Activated naive CD4-positive, alpha-beta T cell treated with anti-CD3 and anti-CD28 coated beads, Interleukin-2, amount 50 U/mL, for 72 hours (primary cell): ENCODE data around the gene ENTREP3. TPM values are rescaled to one million over a fixed set of nuclear protein-coding genes. Genes with fewer than 3 reads are reported as not detected.

ENCODE experiments used
- ATAC-seq, 2 donors: fragments of 150-1000 bp; cut with Tn5 transposase; 2 replicates each; pipeline ENCODE4 v1.10.0; 2021; ENCODE audit warnings: mild to moderate bottlenecking in 2 of 2, moderate library complexity in 2 of 2
- DNase-seq, 2 donors: peaks; one replicate each; pipeline ENCODE4 v3.0.0; 2021 to 2022; ENCODE audit warnings: low spot score in 2 of 2
- H3K27ac Mint-ChIP-seq, 2 donors: one replicate each; pipeline ENCODE4 v1.8.0; 2022; ENCODE audit warnings: mild to moderate bottlenecking in 2 of 2, mixed read lengths in 2 of 2
- H3K36me3 Mint-ChIP-seq, 2 donors: one replicate each; pipeline ENCODE4 v1.8.0; 2022; ENCODE audit warnings: mixed read lengths in 2 of 2
- H3K9me3 Mint-ChIP-seq, 2 donors: one replicate each; pipeline ENCODE4 v1.8.0; 2022; ENCODE audit warnings: mixed read lengths in 2 of 2
- total RNA-seq, 2 donors: library from RNA; stranded (reverse); gene quantifications; one replicate each; pipeline ENCODE4 v1.2.3, GENCODE V29; 2022

ENTREP3 gene
- total RNA-seq, 2 donors from 2014 or later: 14.3 to 45.8 TPM

DNA sequence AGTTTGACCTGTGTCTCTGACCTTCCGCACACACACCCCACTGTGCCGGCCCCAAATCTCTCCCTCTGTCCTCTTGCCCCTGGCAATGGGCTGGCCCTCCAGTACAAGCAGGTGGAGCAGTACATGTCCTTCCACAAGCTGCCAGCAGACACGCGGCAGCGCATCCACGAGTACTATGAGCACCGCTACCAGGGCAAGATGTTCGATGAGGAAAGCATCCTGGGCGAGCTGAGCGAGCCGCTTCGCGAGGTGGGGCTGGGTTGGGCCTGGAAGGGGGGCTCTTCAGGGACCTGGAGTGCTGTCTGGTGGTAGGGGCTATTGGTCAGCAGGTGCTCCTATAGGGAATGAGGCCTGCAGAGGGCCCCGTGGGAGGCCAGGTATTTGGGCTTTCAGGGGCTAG lies 29.8 kb upstream of the ENTREP3 start:
- no peak overlapping the region for H3K27ac Mint-ChIP-seq
- DNase-seq (no peak), ATAC-seq (no peak)
- H3K36me3 Mint-ChIP-seq: no peaks in the 10 kb centered on the region
- no peaks in the 10 kb centered on the region for H3K9me3 Mint-ChIP-seq

DNA sequence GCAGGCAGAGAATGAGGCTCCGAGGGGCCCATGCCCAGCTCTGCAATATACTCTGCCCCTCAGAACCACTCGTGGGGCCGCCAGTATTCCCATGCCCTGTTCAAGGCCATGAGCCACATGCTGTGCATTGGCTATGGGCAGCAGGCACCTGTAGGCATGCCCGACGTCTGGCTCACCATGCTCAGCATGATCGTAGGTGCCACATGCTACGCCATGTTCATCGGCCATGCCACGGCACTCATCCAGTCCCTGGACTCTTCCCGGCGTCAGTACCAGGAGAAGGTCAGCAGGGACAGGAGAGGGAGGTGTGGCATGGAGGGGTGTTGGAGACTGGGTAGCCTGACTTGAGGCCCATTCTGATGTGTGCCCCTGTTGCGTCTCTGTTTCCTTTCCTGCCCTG lies 29.2 kb upstream of the ENTREP3 start:
- H3K36me3 Mint-ChIP-seq: no peaks in the 10 kb centered on the region
- DNase-seq (no peak), ATAC-seq (no peak)
- no peaks in the 10 kb centered on the region for H3K9me3 Mint-ChIP-seq
- H3K27ac Mint-ChIP-seq: no peak overlapping the region

GRCh38 chr1:155282488-155283091 lies 27.3 kb upstream of the ENTREP3 start:
- ATAC-seq: no peak

GRCh38 chr1:155279268-155279667 lies 24.0 kb upstream of the ENTREP3 start:
- no peak for ATAC-seq
- no peak for DNase-seq
- Mint-ChIP-seq H3K36me3 (no peaks in the 10 kb centered on the region), H3K27ac (no peak overlapping the region), H3K9me3 (peaks cover 0 to 6% of the 10 kb centered on the region in 2 donors)

More at GRCh38 chr1:155282488-155283091, 27.3 kb upstream of the ENTREP3 start:
- no peak for DNase-seq
- Mint-ChIP-seq H3K27ac (no peak overlapping the region), H3K9me3 (no peaks in the 10 kb centered on the region), H3K36me3 (no peaks in the 10 kb centered on the region)

- H3K9me3 Mint-ChIP-seq: peaks cover 0 to 6% of the 10 kb centered on the region in 2 donors
Measured at GRCh38 chr1:155278689-155279160, 23.4 kb upstream of the ENTREP3 start.

DNA sequence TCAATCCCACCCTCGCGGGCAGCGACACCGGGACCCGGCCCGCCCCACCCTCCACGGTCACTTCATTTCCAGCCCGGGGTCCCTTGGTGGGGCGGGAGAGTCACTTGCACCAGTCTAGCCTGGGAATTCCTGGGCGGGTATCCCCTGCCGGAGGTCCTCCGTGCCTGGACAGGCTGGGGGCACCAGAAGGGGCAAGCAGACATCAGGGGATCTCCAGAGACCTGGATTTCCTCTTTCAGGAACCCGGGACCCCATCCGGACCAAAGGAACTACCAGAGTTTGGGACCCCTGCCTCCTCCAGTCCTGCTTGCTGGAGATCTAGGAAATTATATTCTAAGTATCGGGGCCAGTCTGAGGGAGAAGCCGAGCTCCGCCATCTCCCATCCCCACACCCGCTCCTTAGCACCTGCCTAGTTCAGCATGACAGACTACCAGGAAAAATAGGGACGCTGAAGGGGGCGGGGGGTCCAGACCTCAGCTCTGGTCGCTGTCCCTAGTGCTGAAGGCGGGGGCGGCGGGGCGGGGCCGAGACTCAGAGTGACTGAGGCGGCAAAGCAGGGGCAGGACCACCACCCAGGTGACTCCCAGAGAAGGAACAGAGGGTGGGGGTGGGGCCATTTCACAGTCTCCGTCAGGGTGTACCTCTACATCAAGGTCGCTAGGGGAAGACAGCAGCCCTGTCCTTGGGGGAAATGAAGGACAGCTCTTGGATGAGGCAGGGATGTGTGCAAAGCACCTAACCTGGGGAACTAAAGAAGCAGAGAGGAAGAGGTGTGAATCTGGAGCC lies 22.8 kb upstream of the ENTREP3 start:
- H3K36me3 Mint-ChIP-seq: peaks cover 0 to 3% of the 10 kb centered on the region in 2 donors
- ATAC-seq (peak; percentile 15 to 46), DNase-seq (peak in 1 of 2 donors; percentile 79)
- no peak overlapping the region for H3K27ac Mint-ChIP-seq
- H3K9me3 Mint-ChIP-seq: peaks cover 0 to 6% of the 10 kb centered on the region in 2 donors

More at GRCh38 chr1:155278689-155279160, 23.4 kb upstream of the ENTREP3 start:
- DNase-seq: no peak
- ATAC-seq: no peak
- H3K27ac Mint-ChIP-seq: no peak overlapping the region
- H3K36me3 Mint-ChIP-seq: no peaks in the 10 kb centered on the region

- Mint-ChIP-seq H3K27ac (no peak within 1 kb of the TSS), H3K9me3 (peaks cover 0 to 6% of the 10 kb centered on the region in 2 donors), H3K36me3 (peaks cover 8 to 12% of the 10 kb centered on the region in 2 donors)
- DNase-seq (peak; percentile 95 to 96), ATAC-seq (peak; percentile 72 to 73)
Measured at GRCh38 chr1:155277070-155277901, 22.0 kb upstream of the ENTREP3 start, which contains the start of gene HCN3. Gene HCN3, plus strand, starts transcription at chr1:155277463. Its CDS starts 128 bp downstream, at chr1:155277591.

DNA sequence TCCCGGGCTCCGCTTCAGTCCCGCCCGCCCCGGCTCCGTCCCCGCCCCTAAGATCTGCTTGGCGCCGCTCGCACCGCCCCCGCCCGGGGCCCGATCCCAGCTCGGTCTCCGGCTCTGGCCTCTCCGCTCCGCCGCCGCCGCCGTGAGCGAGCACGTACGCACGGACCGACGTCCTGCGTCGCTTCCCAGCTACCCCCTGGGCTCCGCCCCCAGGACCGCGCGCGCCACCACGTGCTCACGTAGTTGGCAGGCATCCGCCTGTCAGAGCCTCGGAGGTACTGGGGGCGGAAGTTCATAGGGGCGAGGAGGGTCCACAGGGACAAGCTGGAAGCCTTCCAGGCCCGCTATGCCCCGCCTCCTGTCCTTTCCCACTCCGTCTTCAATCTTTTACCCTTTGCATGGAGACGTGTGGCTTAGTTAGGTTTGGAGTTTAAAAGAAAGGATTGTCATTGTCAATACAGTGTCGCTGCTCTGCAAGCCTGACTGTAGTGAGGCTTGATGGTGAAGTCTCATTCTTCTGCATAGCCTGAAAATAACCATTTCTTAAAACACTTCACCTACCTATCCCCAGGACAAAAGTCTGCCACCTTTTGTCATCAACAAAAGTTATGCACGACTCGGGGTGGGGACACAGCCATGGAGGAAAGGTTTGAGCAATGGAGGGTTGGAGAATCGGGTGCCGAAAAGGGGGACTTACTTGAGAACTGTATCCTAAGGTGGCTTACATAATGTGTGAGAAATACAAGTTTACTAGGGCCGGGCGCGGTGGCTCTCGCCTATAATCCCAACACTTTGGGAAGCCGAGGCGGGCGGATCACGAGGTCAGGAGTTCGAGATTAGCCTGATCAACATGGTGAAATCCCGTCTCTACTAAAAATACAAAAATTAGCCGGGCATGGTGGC lies 18.3 kb upstream of the ENTREP3 start, which contains the start of gene CLK2:
TSS of gene CLK2 (minus strand) at position 162 of the 903 bp plus-strand sequence. CDS start 2,527 bp downstream, outside the sequence.
- H3K27ac Mint-ChIP-seq: peak within 1 kb of the TSS; percentile 95 to 98
- peaks cover 24 to 40% of the 10 kb centered on the region in 2 donors for H3K36me3 Mint-ChIP-seq
- ATAC-seq: peak; percentile 88 to 89
- peak; percentile 94 to 96 for DNase-seq
- H3K9me3 Mint-ChIP-seq: peaks cover 0 to 6% of the 10 kb centered on the region in 2 donors

DNA sequence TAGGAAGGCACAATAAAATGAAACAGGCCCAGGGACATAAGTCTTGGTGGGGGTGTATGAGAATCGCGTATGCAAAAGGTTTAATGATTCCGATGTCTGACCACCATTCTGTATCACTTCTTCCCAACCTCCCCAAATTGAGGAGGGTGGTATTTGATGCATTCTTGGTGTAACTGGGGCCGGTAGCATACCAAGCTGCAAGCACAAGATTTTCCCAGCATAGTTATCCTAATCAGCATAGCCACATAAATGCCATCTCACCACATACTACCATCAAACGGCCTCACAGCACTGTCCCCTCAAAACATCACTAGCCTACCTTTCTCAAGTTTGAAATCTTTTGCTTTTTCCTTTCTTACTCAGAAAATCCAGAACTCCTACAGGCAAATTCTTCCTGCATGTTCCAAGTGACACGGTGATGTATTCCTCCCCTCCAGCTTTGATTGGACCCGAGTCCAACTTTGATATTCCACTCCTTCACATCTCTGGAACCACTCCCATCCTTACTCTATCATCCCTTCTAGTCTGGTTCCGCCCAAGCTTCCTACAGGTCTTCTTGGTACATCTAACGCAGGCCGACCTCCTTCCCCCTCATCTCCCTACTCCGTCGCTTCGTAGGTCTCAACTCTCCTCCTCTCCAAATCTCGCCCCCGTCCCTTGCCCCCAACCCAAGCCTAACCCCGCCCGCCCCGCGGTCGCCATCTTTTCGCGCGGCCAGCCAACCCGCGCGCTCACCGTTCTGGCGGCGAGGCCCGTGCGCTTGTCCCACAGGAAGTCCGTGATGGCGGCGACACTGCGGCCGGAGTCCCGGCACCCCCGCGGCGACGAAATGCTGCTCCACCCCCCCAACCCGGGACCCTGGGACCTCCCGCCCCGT lies 17.4 kb upstream of the ENTREP3 start:
- H3K27ac Mint-ChIP-seq: peak overlapping the region; percentile 95 to 98
- H3K36me3 Mint-ChIP-seq: peaks cover 28 to 46% of the 10 kb centered on the region in 2 donors
- peaks cover 0 to 6% of the 10 kb centered on the region in 2 donors for H3K9me3 Mint-ChIP-seq
- peak; percentile 56 to 58 for ATAC-seq
- peak; percentile 75 to 80 for DNase-seq

DNA sequence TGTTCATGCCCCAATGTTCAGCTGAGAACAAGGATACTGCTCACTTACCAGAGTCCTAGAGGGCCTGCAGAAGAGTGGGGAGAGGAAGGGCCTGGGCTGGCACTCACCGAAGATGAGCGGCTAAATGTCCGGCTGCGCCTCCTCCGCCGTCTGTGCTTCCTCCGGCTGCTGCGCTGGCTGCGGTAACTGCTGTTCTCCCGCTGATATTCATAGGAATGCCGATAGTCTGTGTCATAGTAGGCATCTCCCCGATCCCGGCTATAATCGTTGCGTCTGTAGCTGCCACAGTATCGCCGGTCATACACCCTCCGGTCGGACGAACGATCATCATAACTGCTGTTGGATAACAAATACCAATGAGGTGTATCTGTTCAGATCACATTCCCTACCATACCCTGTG lies 14.1 kb upstream of the ENTREP3 start:
- no peaks in the 10 kb centered on the region for H3K9me3 Mint-ChIP-seq
- no peak for DNase-seq
- ATAC-seq: no peak
- H3K36me3 Mint-ChIP-seq: peaks cover 41 to 59% of the 10 kb centered on the region in 2 donors
- peak overlapping the region in 1 of 2 donors; percentile 25 for H3K27ac Mint-ChIP-seq

DNA sequence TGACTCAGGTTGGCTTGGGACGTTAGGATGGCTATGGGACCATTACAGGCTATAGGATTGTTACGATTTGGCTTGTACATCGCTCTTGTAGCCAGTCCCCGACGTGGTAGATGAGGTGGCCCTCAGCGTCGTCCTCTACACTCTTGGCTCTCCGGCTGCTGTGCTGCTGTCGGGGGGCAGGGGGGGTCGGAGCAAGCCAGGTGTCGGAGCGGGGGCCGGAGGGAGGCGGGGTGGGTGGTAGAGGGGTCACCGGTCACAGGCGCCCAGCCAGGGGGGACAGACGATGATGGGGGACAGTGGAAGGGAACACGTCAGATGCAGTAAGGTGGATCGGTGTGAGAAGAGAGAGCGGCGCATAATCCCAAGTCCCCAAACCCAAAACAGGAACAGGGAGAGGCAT lies 13.3 kb upstream of the ENTREP3 start:
- Mint-ChIP-seq H3K36me3 (peaks cover 41 to 62% of the 10 kb centered on the region in 2 donors), H3K27ac (peak overlapping the region in 1 of 2 donors; percentile 44), H3K9me3 (no peaks in the 10 kb centered on the region)
- DNase-seq (no peak), ATAC-seq (no peak)

DNA sequence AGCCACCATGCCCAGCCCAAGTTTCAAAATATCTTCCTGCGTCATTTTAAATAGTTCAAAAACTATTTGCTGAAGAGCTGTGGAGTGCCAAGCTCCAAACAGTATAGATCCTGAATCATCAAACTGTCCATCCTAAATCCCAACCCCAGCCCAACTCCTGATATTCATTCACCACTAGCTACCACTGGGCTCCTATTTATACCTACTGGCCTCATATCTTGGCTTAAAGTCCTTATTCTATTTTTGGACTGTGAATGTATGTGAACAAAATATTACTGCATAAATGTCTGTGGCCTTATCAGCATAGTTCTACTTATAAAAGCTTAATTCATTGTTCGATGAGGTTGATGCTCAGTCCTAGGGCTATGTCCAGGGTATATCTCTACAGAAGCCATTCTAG lies 12.1 kb upstream of the ENTREP3 start:
- DNase-seq (no peak), ATAC-seq (no peak)
- Mint-ChIP-seq H3K9me3 (no peaks in the 10 kb centered on the region), H3K36me3 (peaks cover 34 to 57% of the 10 kb centered on the region in 2 donors), H3K27ac (no peak overlapping the region)

DNA sequence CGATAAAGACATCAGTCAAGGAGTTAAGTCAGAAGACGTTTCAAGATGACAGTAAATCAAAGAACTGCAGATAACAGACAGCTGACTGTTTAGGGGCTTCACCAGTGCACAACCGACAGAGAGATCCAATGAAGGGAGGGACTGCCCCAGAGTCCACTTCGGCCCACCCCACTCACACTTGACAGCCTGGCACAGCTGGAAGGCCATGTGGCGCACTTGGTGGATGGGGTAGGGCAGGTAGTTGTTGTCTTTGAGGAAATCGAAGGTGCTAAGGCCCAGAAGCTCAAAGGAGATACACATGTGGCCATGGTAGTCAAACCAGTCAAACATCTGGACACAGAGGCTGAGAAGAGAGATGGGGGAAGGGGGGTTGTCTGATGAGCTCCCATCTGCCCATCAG lies 11.3 kb upstream of the ENTREP3 start:
- peaks cover 39 to 56% of the 10 kb centered on the region in 2 donors for H3K36me3 Mint-ChIP-seq
- H3K9me3 Mint-ChIP-seq: no peaks in the 10 kb centered on the region
- ATAC-seq: no peak
- no peak overlapping the region for H3K27ac Mint-ChIP-seq
- no peak for DNase-seq

- DNase-seq: no peak
- ATAC-seq: no peak
- Mint-ChIP-seq H3K36me3 (peaks cover 38 to 48% of the 10 kb centered on the region in 2 donors), H3K9me3 (no peaks in the 10 kb centered on the region), H3K27ac (peak overlapping the region; percentile 97 to 98)
Measured at GRCh38 chr1:155263067-155263466, 7.8 kb upstream of the ENTREP3 start.
